Lung (tissue), 12 donors: ENCODE data around the gene IZUMO1. TPM values are rescaled to one million over a fixed set of nuclear protein-coding genes. Genes with fewer than 3 reads are reported as not detected.

Experiments used
- ATAC-seq: fragments of 200-7000 bp; cut with Tn5 transposase; one replicate; pipeline ENCODE4 v1.9.1; 2020; ENCODE audit warnings: moderate number of reproducible peaks; ENCODE audit not compliant: insufficient read depth, low FRiP score
- DNase-seq, 3 donors: peaks; one replicate each; pipeline ENCODE4 v3.0.0-alpha.2; 2013 to 2017
- H3K27ac ChIP-seq, 2 donors: one replicate each; pipeline ENCODE4 v1.5.1; 2013; ENCODE audit warnings: mild to moderate bottlenecking in 2 of 2, moderate library complexity in 2 of 2, control low read depth in 1 of 2, inconsistent platforms in 1 of 2, low read depth in 1 of 2, low read length in 1 of 2
- H3K27me3 ChIP-seq, 3 donors: one replicate each; pipeline ENCODE4 v1.5.1; 2013; ENCODE audit warnings: low read length in 2 of 3; ENCODE audit not compliant: control insufficient read depth in 3 of 3, insufficient read depth in 3 of 3
- H3K36me3 ChIP-seq, 4 donors: one replicate each; pipeline ENCODE4 v1.5.1; 2013; ENCODE audit warnings: low read length in 4 of 4, mild to moderate bottlenecking in 1 of 4, moderate library complexity in 1 of 4; ENCODE audit not compliant: control insufficient read depth in 4 of 4, insufficient read depth in 4 of 4
- H3K4me1 ChIP-seq, 5 donors: one replicate each; pipeline ENCODE4 v1.5.1; 2013; ENCODE audit warnings: low read length in 5 of 5, mild to moderate bottlenecking in 2 of 5, moderate library complexity in 1 of 5; ENCODE audit not compliant: control insufficient read depth in 5 of 5, insufficient read depth in 5 of 5
- H3K4me3 ChIP-seq: one replicate; pipeline ENCODE4 v1.5.1; 2013; ENCODE audit warnings: mild to moderate bottlenecking, control low read depth, moderate library complexity
- H3K9ac ChIP-seq, 2 donors: one replicate each; pipeline ENCODE4 v1.5.1; 2013; ENCODE audit warnings: low read length in 2 of 2, control low read depth in 1 of 2; ENCODE audit not compliant: insufficient read depth in 1 of 2
- H3K9me3 ChIP-seq, 4 donors: one replicate each; pipeline ENCODE4 v1.5.1; 2013; ENCODE audit warnings: low read length in 3 of 4, mild to moderate bottlenecking in 1 of 4, moderate library complexity in 1 of 4; ENCODE audit not compliant: control insufficient read depth in 4 of 4, insufficient read depth in 3 of 4
- WGBS, 2 donors: extraction: QIAGEN DNeasy Blood & Tissue Kit; methylation state at CpG; one replicate each; pipeline ENCODE4 v1.1.7; 2013; 5-methylcytosine and 5-hydroxymethylcytosine counted together
- polyA plus RNA-seq, 2 donors: library from polyadenylated mRNA; stranded (reverse); fragments of 200-250 nt; gene quantifications; one replicate each; pipeline ENCODE4 v1.2.1, GENCODE V29; 2013
- total RNA-seq, 2 donors: library from RNA; depleted of rRNA in 1 of 2; stranded (reverse); fragments of >200 nt in 1 of 2; gene quantifications; one replicate each; pipeline ENCODE4 v1.2.1, GENCODE V29; 2014 to 2021
- TF ChIP-seq, protein P1 (sequence below): IDR thresholded peaks from 2 replicates; pipeline ENCODE4 v1.5.1; 2012; ENCODE audit warnings: mild to moderate bottlenecking; ENCODE audit errors: control extremely low read depth, extremely low read depth
- donor health status: control.
- donor health status: control.
- donor health status: Bipolar disorder and iron deficiency.
- donor health status: healthy.
- donor health status: DM: yes; HTN: yes; CAD: no.

Gene IZUMO1
- total and polyA plus RNA-seq, 4 donors: 0.97 to 3.1 (median 1.8) TPM

DNA sequence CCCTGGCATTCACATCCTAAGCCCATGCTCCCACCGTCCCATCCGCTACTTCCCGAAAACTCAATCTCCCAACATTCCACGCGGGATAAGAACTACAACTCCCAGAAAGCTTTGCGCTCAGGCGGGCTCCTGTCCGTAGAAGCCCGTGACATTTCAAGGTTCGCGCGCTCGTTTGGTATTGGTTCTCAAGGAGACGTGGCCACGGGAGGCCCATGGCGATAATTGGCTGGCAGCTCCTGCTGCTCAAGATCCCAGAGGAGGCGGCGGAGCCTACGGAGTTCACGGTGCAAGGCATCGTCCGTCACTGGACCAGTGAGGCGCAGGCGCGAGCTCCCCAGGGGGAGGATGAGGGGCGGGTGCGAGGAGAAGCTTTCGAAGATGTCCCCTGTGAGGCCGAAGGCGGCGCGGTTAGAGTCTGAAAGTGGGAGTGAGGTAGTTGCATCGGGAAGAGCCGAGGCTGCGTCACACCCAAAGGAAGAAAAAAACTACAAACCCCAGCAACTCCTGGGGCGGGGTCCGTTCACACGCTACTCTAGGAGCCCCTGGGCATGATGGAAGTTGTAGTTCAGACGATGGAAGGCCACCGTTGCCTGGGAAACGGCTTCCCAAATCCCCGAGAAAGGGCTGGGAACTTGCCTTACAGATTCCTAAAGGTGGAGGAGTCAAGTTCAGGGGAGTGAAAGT is 26.0 kb downstream of the IZUMO1 start:
- Histone ChIP-seq H3K27me3 (no peaks in the 10 kb centered on the region), H3K9me3 (no peaks in the 10 kb centered on the region), H3K36me3 (peaks cover 0 to 11% (median 0%) of the 10 kb centered on the region in 4 donors), H3K4me3 (peak overlapping the region; percentile 43), H3K4me1 (peaks cover 0 to 39% (median 18%) of the 10 kb centered on the region in 5 donors), H3K27ac (peak overlapping the region; percentile 51 to 90), H3K9ac (peak overlapping the region in 1 of 2 donors; percentile 73)
- WGBS, 2 donors: 28 to 31% methylated on average over 42 of the region's 42 CpGs
- ATAC-seq: peak; percentile 80
- peak; percentile 99 to 100 (median 100) for DNase-seq
- TF ChIP-seq, protein P1, sequence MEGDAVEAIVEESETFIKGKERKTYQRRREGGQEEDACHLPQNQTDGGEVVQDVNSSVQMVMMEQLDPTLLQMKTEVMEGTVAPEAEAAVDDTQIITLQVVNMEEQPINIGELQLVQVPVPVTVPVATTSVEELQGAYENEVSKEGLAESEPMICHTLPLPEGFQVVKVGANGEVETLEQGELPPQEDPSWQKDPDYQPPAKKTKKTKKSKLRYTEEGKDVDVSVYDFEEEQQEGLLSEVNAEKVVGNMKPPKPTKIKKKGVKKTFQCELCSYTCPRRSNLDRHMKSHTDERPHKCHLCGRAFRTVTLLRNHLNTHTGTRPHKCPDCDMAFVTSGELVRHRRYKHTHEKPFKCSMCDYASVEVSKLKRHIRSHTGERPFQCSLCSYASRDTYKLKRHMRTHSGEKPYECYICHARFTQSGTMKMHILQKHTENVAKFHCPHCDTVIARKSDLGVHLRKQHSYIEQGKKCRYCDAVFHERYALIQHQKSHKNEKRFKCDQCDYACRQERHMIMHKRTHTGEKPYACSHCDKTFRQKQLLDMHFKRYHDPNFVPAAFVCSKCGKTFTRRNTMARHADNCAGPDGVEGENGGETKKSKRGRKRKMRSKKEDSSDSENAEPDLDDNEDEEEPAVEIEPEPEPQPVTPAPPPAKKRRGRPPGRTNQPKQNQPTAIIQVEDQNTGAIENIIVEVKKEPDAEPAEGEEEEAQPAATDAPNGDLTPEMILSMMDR: no peak

DNA sequence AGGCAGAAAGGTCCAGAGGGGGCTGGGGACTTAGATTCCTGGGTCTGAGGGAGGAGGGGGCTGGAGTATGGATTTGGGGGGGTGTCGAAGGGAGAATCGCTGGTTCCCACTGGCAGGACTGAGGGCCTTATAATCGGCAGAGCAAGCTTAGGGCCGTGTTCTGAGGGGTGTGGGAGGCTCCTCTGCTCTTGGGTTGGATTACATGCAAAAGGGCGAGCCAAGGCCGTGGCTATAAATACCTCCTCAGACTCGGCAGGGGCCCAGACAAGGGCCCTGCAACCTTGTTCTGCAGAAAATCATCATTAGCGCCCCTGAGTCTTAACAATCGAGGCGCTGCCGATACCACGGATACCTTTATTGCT is 26.5 kb downstream of the IZUMO1 start:
- WGBS, 2 donors: 44 to 51% methylated on average over 12 of the region's 12 CpGs
- TF ChIP-seq, protein P1: no peak
- Histone ChIP-seq H3K4me1 (peaks cover 0 to 41% (median 23%) of the 10 kb centered on the region in 5 donors), H3K27me3 (no peaks in the 10 kb centered on the region), H3K9me3 (no peaks in the 10 kb centered on the region), H3K4me3 (no peak overlapping the region), H3K36me3 (peaks cover 0 to 11% (median 0%) of the 10 kb centered on the region in 4 donors), H3K9ac (peak overlapping the region in 1 of 2 donors; percentile 17), H3K27ac (peak overlapping the region in 1 of 2 donors; percentile 14)
- no peak for DNase-seq
- ATAC-seq: no peak

DNA sequence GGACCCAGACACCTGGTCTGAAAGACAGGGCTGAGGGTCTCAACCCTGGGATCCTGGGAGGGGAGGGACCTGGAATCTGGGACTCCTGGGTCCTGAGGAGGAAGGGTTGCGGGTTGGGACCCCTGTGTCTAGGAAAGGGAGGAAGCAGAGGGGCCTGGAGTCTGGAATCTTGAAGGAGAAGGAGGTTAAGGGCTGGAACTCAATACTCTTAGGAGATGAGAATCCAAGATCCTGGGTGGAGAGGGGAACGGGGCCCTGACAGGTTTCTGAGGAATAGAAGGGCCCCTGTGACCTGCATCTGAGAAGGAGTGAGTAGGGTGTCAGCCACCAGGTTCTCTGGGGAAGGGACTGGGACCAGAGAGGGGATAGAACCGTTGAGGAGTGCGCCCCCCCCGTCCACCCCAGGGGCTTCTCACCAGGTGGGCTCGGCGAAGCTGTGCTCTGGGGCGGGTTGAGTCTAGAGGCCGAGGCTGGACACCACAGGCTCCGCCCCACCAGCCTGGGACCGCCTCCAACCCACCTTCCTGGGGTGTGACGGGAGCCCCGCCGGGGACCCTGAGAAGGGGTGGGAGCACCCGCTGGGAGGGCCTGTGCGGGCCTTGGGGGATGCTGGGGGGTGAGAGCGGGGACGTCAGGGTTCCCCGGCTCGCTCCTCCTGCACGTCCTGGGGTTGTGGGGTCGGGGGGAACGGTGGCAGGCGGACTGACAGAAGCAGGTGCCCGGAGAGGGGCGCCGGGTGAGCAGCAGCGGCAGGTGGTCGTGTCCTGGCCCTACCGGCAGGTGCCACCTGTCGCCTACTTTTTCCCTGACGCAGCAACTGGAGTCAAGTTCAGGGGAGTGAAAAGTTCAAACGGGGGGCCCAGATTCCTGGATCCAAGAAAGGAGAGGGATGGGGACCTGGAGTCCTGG is 27.2 kb downstream of the IZUMO1 start, which contains the start of gene MAMSTR:
TSS of gene MAMSTR (minus strand) at position 463 of the 909 bp plus-strand sequence. CDS start 694 bp downstream, outside the sequence.
- no peak for ATAC-seq
- peak in 1 of 3 donors; percentile 19 for DNase-seq
- peaks cover 0 to 41% (median 21%) of the 10 kb centered on the region in 5 donors for H3K4me1 ChIP-seq
- peak within 1 kb of the TSS in 1 of 2 donors; percentile 14 for H3K27ac ChIP-seq
- H3K9me3 ChIP-seq: no peaks in the 10 kb centered on the region
- H3K27me3 ChIP-seq: no peaks in the 10 kb centered on the region
- H3K9ac ChIP-seq: peak within 1 kb of the TSS in 1 of 2 donors; percentile 17
- H3K4me3 ChIP-seq: no peak within 1 kb of the TSS
- H3K36me3 ChIP-seq: peaks cover 0 to 9% (median 0%) of the 10 kb centered on the region in 4 donors
- WGBS, 2 donors: 82 to 84% methylated on average over 33 of the region's 33 CpGs
- TF ChIP-seq, protein P1: no peak
